Fibroblast of pulmonary artery (primary cell): ENCODE results near the gene ILF3.
A peak's percentile ranks its signal among the peaks of the same experiment; 100 is the strongest.

Experiments
- DNase-seq: peaks from one replicate; pipeline ENCODE4 v3.0.0-alpha.2; 2010; ENCODE audit warnings: low read depth
- H3K4me3 ChIP-seq: replicated peaks from 2 replicates; pipeline ENCODE4 v1.5.1; 2011; ENCODE audit warnings: low read depth, mild to moderate bottlenecking, control low read depth, low read length, moderate library complexity
- CTCF ChIP-seq: IDR thresholded peaks from 2 replicates; pipeline ENCODE4 v1.5.1; 2011; ENCODE audit warnings: mild to moderate bottlenecking, control low read depth, low read length, inconsistent platforms; ENCODE audit errors: missing control alignments

The ILF3 gene

GRCh38 chr19:10651851-10652250 lies 2.3 kb upstream of the ILF3 start:
- DNase-seq: no peak
- no peak overlapping the region for H3K4me3 ChIP-seq

GRCh38 chr19:10653482-10653731 lies 739 bp upstream of the ILF3 start:
- no peak for DNase-seq
- peak overlapping the region; percentile 98 for H3K4me3 ChIP-seq
- no peak for TF ChIP-seq CTCF

More at GRCh38 chr19:10651851-10652250, 2.3 kb upstream of the ILF3 start:
- TF ChIP-seq CTCF: no peak

- peak overlapping the region; percentile 98 for H3K4me3 ChIP-seq
- peak; percentile 29 for DNase-seq
- no peak for TF ChIP-seq CTCF
These were observed 687 bp downstream of the ILF3 start for GRCh38 chr19:10654610-10655456.

- peak; percentile 30 for DNase-seq
- no peak for TF ChIP-seq CTCF
These were observed 1.5 kb downstream of the ILF3 start for GRCh38 chr19:10655457-10656312.

GRCh38 chr19:10660346-10660745 lies 6.2 kb downstream of the ILF3 start:
- no peak for TF ChIP-seq CTCF
- no peak overlapping the region for H3K4me3 ChIP-seq
- no peak for DNase-seq

More at GRCh38 chr19:10655457-10656312, 1.5 kb downstream of the ILF3 start:
- H3K4me3 ChIP-seq: peak overlapping the region; percentile 98

- no peak overlapping the region for H3K4me3 ChIP-seq
- TF ChIP-seq CTCF: no peak
- DNase-seq: no peak
These were observed 7.8 kb downstream of the ILF3 start for GRCh38 chr19:10661946-10662345.
